Astrocyte of the spinal cord (primary cell): ENCODE data around the gene STARD13.

ENCODE experiments used
- DNase-seq: peaks from one replicate; pipeline ENCODE4 v3.0.0; 2011; ENCODE audit warnings: low read depth, low spot score
- H3K4me3 ChIP-seq: 2 replicates; pipeline ENCODE4 v1.5.1; 2011; ENCODE audit warnings: low read depth, mild to moderate bottlenecking, low read length, moderate library complexity
- CTCF ChIP-seq: IDR thresholded peaks from 2 replicates; pipeline ENCODE4 v1.5.1; 2012; ENCODE audit warnings: low read depth, mild to moderate bottlenecking, low read length, inconsistent platforms
- in situ Hi-C: cut with HindIII; loops from 2 replicates; pipeline ENCODE4 v1.10.0; 2017; ENCODE audit warnings: low sequenced_read_pairs

STARD13 gene

DNA sequence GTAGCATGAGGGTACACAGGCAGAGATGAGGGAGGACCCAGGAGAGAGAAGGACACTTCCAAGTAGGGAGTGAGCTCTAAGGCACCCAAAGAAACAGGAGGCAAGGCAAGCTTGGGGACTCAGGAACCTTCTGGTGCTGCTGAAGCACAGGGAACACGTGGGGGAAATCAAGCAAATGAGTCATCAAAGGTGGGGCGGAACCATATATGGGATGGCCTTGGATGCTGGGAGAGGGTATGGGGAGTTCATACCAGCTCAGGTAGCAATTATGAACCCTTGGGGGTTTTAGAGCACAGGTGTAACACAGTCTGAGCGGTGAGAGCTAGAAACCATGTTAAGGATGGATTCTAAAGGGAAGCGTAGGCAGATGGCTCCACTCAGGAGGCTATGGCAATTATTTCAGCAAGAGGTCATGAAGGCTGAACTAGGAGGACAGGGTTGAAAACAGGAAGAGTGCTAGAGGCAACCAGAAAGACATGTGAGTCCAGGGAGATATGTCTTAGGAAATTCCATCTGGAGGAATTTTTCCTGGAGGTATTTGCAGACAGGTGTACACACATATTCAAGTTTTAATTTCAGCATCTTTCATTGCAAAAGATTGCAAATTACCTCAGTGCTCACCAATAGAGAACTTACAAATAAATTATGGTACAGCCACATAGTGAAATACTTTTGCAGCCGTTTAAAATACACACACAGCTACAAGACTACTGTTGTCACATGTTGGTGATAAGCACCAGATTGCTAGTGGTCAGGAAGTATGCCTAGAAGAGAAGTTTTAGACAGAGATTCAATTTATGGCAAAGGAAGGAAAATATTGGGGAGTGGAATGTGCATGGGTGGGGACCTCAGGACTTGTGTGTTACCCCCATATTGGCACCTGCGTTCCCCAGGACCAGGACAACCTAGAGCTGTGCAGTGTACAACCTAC is 77.0 kb downstream of the STARD13 start:
- TF ChIP-seq CTCF = no peak
- in situ Hi-C loops = no loop called here
- DNase-seq = no peak

DNA sequence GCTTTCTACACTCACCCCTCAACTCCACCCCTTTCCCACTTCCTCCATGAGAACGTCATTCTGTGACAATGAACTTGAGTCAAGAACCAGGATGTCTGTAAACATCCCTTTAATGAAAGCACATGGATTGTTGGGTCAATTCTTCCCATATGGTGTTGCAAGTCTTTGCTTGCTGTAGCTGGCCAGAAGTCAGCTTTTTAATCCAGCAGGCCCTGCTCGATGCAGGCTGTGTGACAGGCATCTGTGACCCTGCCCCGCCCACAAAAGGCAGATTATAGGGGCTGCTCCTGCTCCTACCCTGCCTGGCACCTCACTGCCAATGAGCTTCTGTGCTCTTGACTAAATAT is 78.0 kb downstream of the STARD13 start:
- in situ Hi-C loops = no loop called here
- DNase-seq = peak; percentile 80
- TF ChIP-seq CTCF = no peak
- H3K4me3 ChIP-seq = no peak overlapping the region

More for the DNA sequence above, 77.0 kb downstream of the STARD13 start:
- H3K4me3 ChIP-seq = no peak overlapping the region

GRCh38 chr13:33206945-33207614 is 78.5 kb downstream of the STARD13 start:
- TF ChIP-seq CTCF = no peak
- in situ Hi-C loops = no loop called here
- no peak overlapping the region for H3K4me3 ChIP-seq
- no peak for DNase-seq

DNA sequence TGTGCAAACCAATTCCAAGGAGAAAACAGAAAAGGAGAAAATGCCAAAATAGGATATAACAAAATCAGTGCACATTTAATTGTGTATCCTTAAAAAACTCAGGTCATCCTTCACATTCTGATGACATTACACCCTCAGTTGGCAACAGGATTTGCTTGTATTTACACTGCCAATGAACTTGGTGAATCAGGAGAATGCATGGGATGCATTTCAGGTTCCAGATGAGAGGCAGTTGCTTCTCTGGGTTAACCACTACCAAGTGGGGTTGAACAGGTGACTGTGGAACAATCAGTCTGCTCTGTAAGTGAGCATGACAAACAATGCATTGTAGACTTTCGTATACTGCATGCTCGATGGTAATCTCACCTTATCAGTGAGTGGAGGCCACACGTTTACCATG is 79.1 kb downstream of the STARD13 start:
- DNase-seq = peak; percentile 54
- no peak for TF ChIP-seq CTCF
- in situ Hi-C loops = no loop called here
- H3K4me3 ChIP-seq = no peak overlapping the region

- DNase-seq = peak; percentile 74
- in situ Hi-C loops = no loop called here
- H3K4me3 ChIP-seq = peak overlapping the region; percentile 42
- TF ChIP-seq CTCF = no peak
Observed at GRCh38 chr13:33205804-33206221, 79.7 kb downstream of the STARD13 start.

- peak overlapping the region; percentile 42 for H3K4me3 ChIP-seq
- in situ Hi-C loops = no loop called here
- DNase-seq = no peak
- no peak for TF ChIP-seq CTCF
Observed at GRCh38 chr13:33205224-33205623, 80.3 kb downstream of the STARD13 start.
